Cardiac atrium fibroblast (primary cell): ENCODE measurements around the gene PDS5B. TPM values are rescaled to one million over a fixed set of nuclear protein-coding genes. Genes with fewer than 3 reads are reported as not detected.

ENCODE experiments used
- total RNA-seq: library from RNA; depleted of rRNA; stranded (reverse); fragments of >200 nt; gene quantifications from 2 replicates; pipeline ENCODE4 v1.2.3, GENCODE V29; 2015

PDS5B gene
- 13.4 and 14.9 TPM in 2 replicates for total RNA-seq

GRCh38 chr13:32586080-32586900 lies at the start of gene PDS5B:
TSS of gene PDS5B (plus strand) at chr13:32586452. CDS start at chr13:32648773, 62,321 bp downstream.

GRCh38 chr13:32538621-32539246 lies 47.5 kb upstream of the PDS5B start, which contains the start of gene N4BP2L2:
TSS of gene N4BP2L2 (minus strand) at chr13:32538795. CDS start at chr13:32537027, 1,768 bp downstream.

Other genes starting within 250 kb of the PDS5B start
- gene N4BP2L1, start 158.3 kb upstream of the PDS5B start, total RNA-seq, result 0.81 and 7.0 TPM in 2 replicates
- 40.2 and 41.2 TPM in 2 replicates for gene N4BP2L2, start 47.7 kb upstream of the PDS5B start, total RNA-seq